ENCODE data around the gene TMEM132D.

GRCh38 chr12:129871991-129872972 lies 31.5 kb downstream of the TMEM132D start:
- TF ChIP-seq EZH2phosphoT487 (IDR thresholded peaks at IDR 0.05; ENCODE audit: borderline replicate concordance, low read depth, low read length), result no peak
- TF ChIP-seq CTCF (conservative IDR thresholded peaks at IDR 0.05; ENCODE audit: low read length), result no peak

Measured in OCI-LY7 (cell line).